Endothelial cell of umbilical vein (primary cell): ENCODE results near the gene PLA2G6.

Experiments used
- CTCF ChIP-seq, 2 donors: IDR thresholded peaks; 1 replicate in 1 of 2; 2 replicates in 1 of 2; pipeline ENCODE4 v1.5.1; 2011; ENCODE audit warnings: low read length in 2 of 2, mild to moderate bottlenecking in 2 of 2, moderate library complexity in 2 of 2, control low read depth in 1 of 2, inconsistent platforms in 1 of 2, low read depth in 1 of 2; ENCODE audit not compliant: insufficient read depth in 1 of 2; ENCODE audit errors: extremely low read depth in 1 of 2
- EZH2 ChIP-seq: IDR thresholded peaks from 2 replicates; pipeline ENCODE4 v1.6.1; 2012; ENCODE audit warnings: borderline replicate concordance, low read depth, mild to moderate bottlenecking, moderate library complexity, low read length, inconsistent platforms; ENCODE audit not compliant: severe bottlenecking
- GATA2 ChIP-seq: IDR thresholded peaks from 2 replicates; pipeline ENCODE4 v1.7.0; 2011; ENCODE audit warnings: low read depth, mild to moderate bottlenecking, moderate library complexity, mixed read lengths, low read length; ENCODE audit not compliant: insufficient read length, insufficient read depth

DNA sequence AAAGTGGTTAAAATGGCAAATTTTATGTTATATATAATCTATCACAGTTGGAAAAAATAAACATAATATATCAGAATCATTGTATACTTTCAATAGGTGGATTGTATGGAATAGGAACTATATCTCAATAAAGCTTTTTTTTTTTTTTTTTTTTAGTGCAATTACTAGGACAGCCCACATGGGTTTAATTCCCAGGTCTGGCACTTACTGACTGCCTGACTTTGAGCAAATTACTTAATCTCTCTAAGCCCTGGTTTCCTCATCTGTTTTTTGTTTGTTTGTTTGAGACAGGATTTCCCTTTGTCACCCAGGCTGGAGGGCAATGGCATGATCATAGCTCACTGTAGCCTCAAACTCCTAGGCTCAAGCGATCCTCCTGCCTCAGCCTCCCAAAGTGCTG lies 45.0 kb downstream of the PLA2G6 start:
- TF ChIP-seq CTCF (IDR thresholded peaks at IDR 0.05; ENCODE audit: extremely low read depth in 1 of 2, insufficient read depth in 1 of 2, low read depth in 1 of 2, low read length in 2 of 2), result no peak
- TF ChIP-seq EZH2, result no peak
- TF ChIP-seq GATA2, result no peak
